SU-DHL-6 (cell line): ENCODE results near the gene FSIP1.

ENCODE experiments used
- H2AFZ ChIP-seq: fragments of 200-600 bp; sonication (generic); 2 replicates; pipeline ENCODE4 v1.6.1; 2014; ENCODE audit warnings: low read depth, mild to moderate bottlenecking, moderate library complexity, mixed read lengths, antibody characterized with exemption, low read length; ENCODE audit not compliant: severe bottlenecking
- H3F3A ChIP-seq: fragments of 200-600 bp; shearing (Covaris generic); 2 replicates; pipeline ENCODE4 v1.6.0; 2016; ENCODE audit warnings: antibody characterized with exemption, mild to moderate bottlenecking; ENCODE audit not compliant: insufficient read depth
- H3K27ac ChIP-seq: fragments of 200-600 bp; sonication (generic); 2 replicates; pipeline ENCODE4 v1.5.1; 2016; ENCODE audit warnings: low read depth, mild to moderate bottlenecking, low read length, moderate library complexity, mixed read lengths
- H3K27me3 ChIP-seq: fragments of 200-600 bp; sonication (generic), shearing (Covaris generic); 2 replicates; pipeline ENCODE4 v1.6.0; 2014; ENCODE audit warnings: mild to moderate bottlenecking, low read length
- H3K36me3 ChIP-seq: fragments of 200-600 bp; sonication (generic); 2 replicates; pipeline ENCODE4 v1.6.1; 2014; ENCODE audit warnings: mild to moderate bottlenecking, low read length, mixed read lengths
- H3K4me2 ChIP-seq: fragments of 300-600, 200-600 bp; shearing (Covaris generic), sonication (generic); 2 replicates; pipeline ENCODE4 v1.6.0; 2014; ENCODE audit warnings: low read length, low read depth, mild to moderate bottlenecking; ENCODE audit not compliant: poor library complexity, severe bottlenecking
- H3K4me3 ChIP-seq: fragments of 200-600 bp; sonication (generic); 2 replicates; pipeline ENCODE4 v1.5.1; 2014; ENCODE audit warnings: antibody characterized with exemption, low read length, mild to moderate bottlenecking, mixed read lengths; ENCODE audit not compliant: insufficient read depth, poor library complexity, severe bottlenecking
- H3K79me2 ChIP-seq: fragments of 200-600 bp; sonication (generic); 2 replicates; pipeline ENCODE4 v1.6.1; 2014; ENCODE audit warnings: mild to moderate bottlenecking, low read length, moderate library complexity; ENCODE audit not compliant: insufficient read depth
- H3K9ac ChIP-seq: fragments of 200-600 bp; sonication (generic); 2 replicates; pipeline ENCODE4 v1.7.0; 2014; ENCODE audit warnings: mild to moderate bottlenecking, low read length
- H3K9me2 ChIP-seq: fragments of 200-600 bp; sonication (generic); replicated peaks from 2 replicates; pipeline ENCODE4 v1.6.1; 2014; ENCODE audit warnings: low read length; ENCODE audit not compliant: insufficient read depth
- H3K9me3 ChIP-seq: fragments of 200-600 bp; sonication (generic); 2 replicates; pipeline ENCODE4 v1.6.1; 2014; ENCODE audit warnings: low read length, mixed read lengths; ENCODE audit not compliant: insufficient read depth
- H4K20me1 ChIP-seq: fragments of 200-600 bp; sonication (generic); 2 replicates; pipeline ENCODE4 v1.6.1; 2014; ENCODE audit warnings: low read depth, mild to moderate bottlenecking, antibody characterized with exemption, low read length, moderate library complexity, mixed read lengths
- EZH2phosphoT487 ChIP-seq: fragments of 200-600 bp; sonication (generic), shearing (Covaris generic); conservative IDR thresholded peaks from 2 replicates; pipeline ENCODE4 v1.6.1; 2018; ENCODE audit warnings: mild to moderate bottlenecking, antibody characterized with exemption, low read length, moderate library complexity, mixed read lengths
- TF ChIP-seq, protein P1 (sequence below): fragments of 200-600 bp; sonication (generic); IDR thresholded peaks from one replicate; pipeline ENCODE4 v1.5.1; 2017; ENCODE audit warnings: antibody characterized with exemption, mild to moderate bottlenecking, low read length, moderate library complexity; ENCODE audit not compliant: insufficient read depth, poor library complexity, severe bottlenecking

The FSIP1 gene

DNA sequence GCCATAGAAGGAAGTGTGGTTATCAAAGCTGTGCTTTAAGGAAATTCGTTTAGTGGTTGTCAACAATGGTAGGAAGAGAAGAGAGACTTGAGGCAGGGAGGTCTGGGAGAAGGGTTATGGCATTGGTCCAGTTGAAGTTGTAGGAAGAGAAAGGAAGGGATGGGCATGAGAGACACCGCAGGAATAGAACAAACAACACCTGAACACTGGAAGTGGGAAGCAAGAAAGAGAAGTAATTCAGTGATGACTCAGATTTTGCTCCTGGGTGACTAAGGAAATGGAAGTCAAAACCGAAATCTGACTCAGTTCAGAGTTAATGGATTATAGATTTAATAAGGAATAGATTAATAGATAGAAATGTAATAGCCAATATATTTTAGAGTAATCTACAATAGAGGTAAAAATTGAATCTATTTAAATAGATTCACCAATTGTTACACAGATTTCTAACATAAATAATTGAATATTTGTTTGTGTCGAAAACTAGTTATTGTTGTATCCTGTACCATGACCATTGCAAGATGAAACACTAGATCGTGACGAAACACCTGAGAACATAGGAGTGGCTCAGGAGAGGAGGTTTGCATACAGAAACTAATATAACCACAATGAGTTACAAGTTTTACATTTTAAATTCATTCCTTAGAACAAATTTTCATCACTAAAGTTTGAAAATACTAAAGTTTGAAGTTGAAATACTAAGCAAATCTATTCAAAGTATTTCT lies 165.7 kb downstream of the FSIP1 start:
- H3K9me3 ChIP-seq = no peaks in the 10 kb centered on the region
- H3K9ac ChIP-seq = no peak overlapping the region
- H3K27ac ChIP-seq = no peak overlapping the region
- no peaks in the 10 kb centered on the region for H3K9me2 ChIP-seq
- no peaks in the 10 kb centered on the region for H4K20me1 ChIP-seq
- no peak overlapping the region for H3K4me2 ChIP-seq
- no peaks in the 10 kb centered on the region for H3F3A ChIP-seq
- no peaks in the 10 kb centered on the region for H3K36me3 ChIP-seq
- no peaks in the 10 kb centered on the region for H3K79me2 ChIP-seq
- H2AFZ ChIP-seq = no peak overlapping the region
- H3K4me3 ChIP-seq = no peak overlapping the region
- H3K27me3 ChIP-seq = no peaks in the 10 kb centered on the region
- TF ChIP-seq, protein P1, sequence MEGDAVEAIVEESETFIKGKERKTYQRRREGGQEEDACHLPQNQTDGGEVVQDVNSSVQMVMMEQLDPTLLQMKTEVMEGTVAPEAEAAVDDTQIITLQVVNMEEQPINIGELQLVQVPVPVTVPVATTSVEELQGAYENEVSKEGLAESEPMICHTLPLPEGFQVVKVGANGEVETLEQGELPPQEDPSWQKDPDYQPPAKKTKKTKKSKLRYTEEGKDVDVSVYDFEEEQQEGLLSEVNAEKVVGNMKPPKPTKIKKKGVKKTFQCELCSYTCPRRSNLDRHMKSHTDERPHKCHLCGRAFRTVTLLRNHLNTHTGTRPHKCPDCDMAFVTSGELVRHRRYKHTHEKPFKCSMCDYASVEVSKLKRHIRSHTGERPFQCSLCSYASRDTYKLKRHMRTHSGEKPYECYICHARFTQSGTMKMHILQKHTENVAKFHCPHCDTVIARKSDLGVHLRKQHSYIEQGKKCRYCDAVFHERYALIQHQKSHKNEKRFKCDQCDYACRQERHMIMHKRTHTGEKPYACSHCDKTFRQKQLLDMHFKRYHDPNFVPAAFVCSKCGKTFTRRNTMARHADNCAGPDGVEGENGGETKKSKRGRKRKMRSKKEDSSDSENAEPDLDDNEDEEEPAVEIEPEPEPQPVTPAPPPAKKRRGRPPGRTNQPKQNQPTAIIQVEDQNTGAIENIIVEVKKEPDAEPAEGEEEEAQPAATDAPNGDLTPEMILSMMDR = no peak
- TF ChIP-seq EZH2phosphoT487 = no peak

DNA sequence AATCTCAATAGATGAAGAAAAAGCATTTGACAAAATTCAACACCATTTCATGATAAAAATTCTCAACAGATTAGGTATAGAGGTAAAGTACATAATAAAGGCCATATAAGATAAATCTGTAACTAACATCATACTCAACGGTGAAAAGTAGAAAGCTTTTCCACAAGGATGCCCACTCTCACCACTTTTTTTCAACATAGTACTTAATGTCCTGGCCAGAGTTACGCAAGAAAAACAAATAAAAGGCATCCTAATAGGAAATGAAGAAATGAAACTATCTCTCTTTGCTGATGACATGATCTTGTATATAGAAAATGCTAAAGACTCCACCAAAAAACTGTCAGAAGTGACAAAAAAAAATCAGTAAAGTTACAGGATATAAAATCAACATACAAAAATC lies 168.8 kb downstream of the FSIP1 start:
- Histone ChIP-seq H3K9ac (no peak overlapping the region), H3K36me3 (no peaks in the 10 kb centered on the region), H3F3A (no peaks in the 10 kb centered on the region), H3K9me2 (no peaks in the 10 kb centered on the region), H2AFZ (no peak overlapping the region), H4K20me1 (no peaks in the 10 kb centered on the region), H3K79me2 (no peaks in the 10 kb centered on the region), H3K9me3 (0 out of 2 replicates have a peak, but pooled peaks cover 4% of the 10 kb centered on the region), H3K4me3 (no peak overlapping the region), H3K27me3 (no peaks in the 10 kb centered on the region), H3K27ac (no peak overlapping the region), H3K4me2 (no peak overlapping the region)
- TF ChIP-seq, protein P1 = no peak

- H3K9me2 ChIP-seq = no peaks in the 10 kb centered on the region
- no peaks in the 10 kb centered on the region for H3K36me3 ChIP-seq
- no peaks in the 10 kb centered on the region for H3K27me3 ChIP-seq
- H2AFZ ChIP-seq = no peak overlapping the region
- no peaks in the 10 kb centered on the region for H4K20me1 ChIP-seq
- H3K9ac ChIP-seq = no peak overlapping the region
- no peaks in the 10 kb centered on the region for H3K79me2 ChIP-seq
- no peak for TF ChIP-seq EZH2phosphoT487
- TF ChIP-seq, protein P1 = no peak
- no peak overlapping the region for H3K27ac ChIP-seq
- H3K9me3 ChIP-seq = 0 out of 2 replicates have a peak, but pooled peaks cover 4% of the 10 kb centered on the region
- H3F3A ChIP-seq = no peaks in the 10 kb centered on the region
- H3K4me2 ChIP-seq = no peak overlapping the region
- H3K4me3 ChIP-seq = no peak overlapping the region
Observed at GRCh38 chr15:39613271-39613670, 169.4 kb downstream of the FSIP1 start.
